B cell (primary cell): Measurements from ENCODE around the gene NFASC. TPM values are rescaled to one million over a fixed set of nuclear protein-coding genes. Genes with fewer than 3 reads are reported as not detected.

ENCODE experiments used
- ATAC-seq: fragments of 200-7000 bp; cut with Tn5 transposase; one replicate; pipeline ENCODE4 v1.10.0; 2021; ENCODE audit warnings: low read depth, mild to moderate bottlenecking, moderate number of reproducible peaks, moderate library complexity
- CTCF ChIA-PET: fragments of 350-600 bp; sonication (Branson Sonifier 250); formaldehyde crosslinking; loops from one replicate; lab custom pipeline; 2021; ENCODE audit warnings: antibody characterized with exemption, inconsistent platforms; lab: Charles Lee
- POLR2A ChIA-PET: fragments of 350-600 bp; sonication (Branson Sonifier 250); formaldehyde crosslinking; loops from one replicate; lab custom pipeline; 2021; ENCODE audit warnings: antibody characterized with exemption; lab: Charles Lee
- DNase-seq: peaks from one replicate; pipeline ENCODE4 v3.0.0; 2013
- H2AFZ ChIP-seq: 2 replicates; pipeline ENCODE4 v1.6.1; 2012; ENCODE audit warnings: mild to moderate bottlenecking, low read depth, low read length; ENCODE audit not compliant: insufficient read depth, poor library complexity, severe bottlenecking
- H3K27ac ChIP-seq, 2 donors: 1 replicate in 1 of 2; 2 replicates in 1 of 2; pipeline ENCODE4 v1.5.1; 2012 to 2013; ENCODE audit warnings: low read length in 2 of 2, mild to moderate bottlenecking in 2 of 2, moderate library complexity in 1 of 2
- H3K27me3 ChIP-seq, 4 experiments: fragments of 200-600 bp in 1 of 4; sonication (generic) in 1 of 4; replicated peaks in 1 of 4; 1 replicate in 2 of 4; 2 replicates in 2 of 4; pipeline versions ENCODE4 v1.6.1 to v1.7.0; 2013 to 2016; ENCODE audit warnings: low read length in 3 of 4, mild to moderate bottlenecking in 2 of 4, mixed read lengths in 1 of 4, moderate library complexity in 1 of 4; ENCODE audit not compliant: insufficient read depth in 4 of 4, control insufficient read depth in 3 of 4; ENCODE audit errors: control extremely low read depth in 1 of 4
- H3K36me3 ChIP-seq, 2 experiments: replicated peaks in 1 of 2; 1 replicate in 1 of 2; 2 replicates in 1 of 2; pipeline versions ENCODE4 v1.6.1 to v1.7.1; 2013; ENCODE audit warnings: low read length in 1 of 2; ENCODE audit not compliant: insufficient read depth in 2 of 2, control insufficient read depth in 1 of 2; ENCODE audit errors: control extremely low read depth in 1 of 2, extremely low read depth in 1 of 2
- H3K4me1 ChIP-seq, 2 donors: fragments of 200-600 bp in 1 of 2; sonication (generic) in 1 of 2; 1 replicate in 1 of 2; 2 replicates in 1 of 2; pipeline versions ENCODE4 v1.5.1 to v1.6.1; 2013 to 2017; ENCODE audit warnings: low read length in 2 of 2; ENCODE audit not compliant: control insufficient read depth in 2 of 2, insufficient read depth in 2 of 2
- H3K4me2 ChIP-seq: replicated peaks from 2 replicates; pipeline ENCODE3; 2012; ENCODE audit warnings: mild to moderate bottlenecking, low read depth, low read length; ENCODE audit not compliant: poor library complexity, severe bottlenecking
- H3K4me3 ChIP-seq, 5 experiments: fragments of 200-600 bp in 1 of 5; sonication (generic) in 1 of 5; 1 replicate in 3 of 5; 2 replicates in 2 of 5; pipeline versions ENCODE4 v1.5.1 to v1.7.0; 2011 to 2016; ENCODE audit warnings: low read length in 4 of 5, mild to moderate bottlenecking in 4 of 5, low read depth in 2 of 5, control low read depth in 1 of 5, moderate library complexity in 1 of 5; ENCODE audit not compliant: insufficient read depth in 1 of 5; ENCODE audit errors: control extremely low read depth in 1 of 5, extremely low read depth in 1 of 5
- H3K79me2 ChIP-seq: fragments of 200-600 bp; sonication (generic); one replicate; pipeline ENCODE4 v1.6.0; 2016; ENCODE audit warnings: low read length; ENCODE audit not compliant: control insufficient read depth, insufficient read depth
- H3K9ac ChIP-seq: fragments of 200-600 bp; sonication (generic); 2 replicates; pipeline ENCODE4 v1.6.1; 2017; ENCODE audit warnings: mild to moderate bottlenecking, low read length, moderate library complexity
- H3K9me3 ChIP-seq, 3 donors: one replicate each; pipeline versions ENCODE4 v1.6.1 to v1.7.1; 2013; ENCODE audit warnings: low read length in 2 of 3; ENCODE audit not compliant: control insufficient read depth in 2 of 3, insufficient read depth in 1 of 3; ENCODE audit errors: control extremely low read depth in 1 of 3
- H4K20me1 ChIP-seq: 2 replicates; pipeline ENCODE4 v1.6.0; 2012; ENCODE audit warnings: mild to moderate bottlenecking, low read length; ENCODE audit not compliant: insufficient read depth, control insufficient read depth, poor library complexity, severe bottlenecking
- H3K27ac Mint-ChIP-seq: one replicate; pipeline ENCODE4 v1.8.0; 2021; ENCODE audit warnings: mixed read lengths
- H3K27me3 Mint-ChIP-seq: one replicate; pipeline ENCODE4 v1.8.0; 2021; ENCODE audit warnings: mixed read lengths
- H3K4me1 Mint-ChIP-seq: one replicate; pipeline ENCODE4 v1.8.0; 2021; ENCODE audit warnings: mixed read lengths
- H3K4me3 Mint-ChIP-seq: one replicate; pipeline ENCODE4 v1.8.0; 2021; ENCODE audit warnings: mixed read lengths
- H3K9me3 Mint-ChIP-seq: one replicate; pipeline ENCODE4 v1.8.0; 2022; ENCODE audit warnings: mixed read lengths; ENCODE audit not compliant: insufficient read depth
- CTCF ChIP-seq: fragments of 200-600 bp; IDR thresholded peaks from one replicate; pipeline ENCODE4 v1.8.0; 2022; ENCODE audit warnings: antibody characterized with exemption, mild to moderate bottlenecking
- EZH2 ChIP-seq: IDR thresholded peaks from 2 replicates; pipeline ENCODE4 v1.6.1; 2012; ENCODE audit warnings: borderline replicate concordance, low read depth, mild to moderate bottlenecking, moderate library complexity, low read length; ENCODE audit not compliant: insufficient read depth, poor library complexity, severe bottlenecking
- WGBS: methylation state at CpG from one replicate; pipeline ENCODE4 v1.1.5; 2013; ENCODE audit warnings: missing lambda C conversion rate; ENCODE audit not compliant: insufficient coverage; 5-methylcytosine and 5-hydroxymethylcytosine counted together
- intact Hi-C: fragments of 100-400 bp; cut with micrococcal nuclease; formaldehyde crosslinking; loops from one replicate; pipeline ENCODE4 v1.10.0; 2022
- polyA plus RNA-seq: library from polyadenylated mRNA; depleted of rRNA; stranded (reverse); fragments of >200 nt; gene quantifications from 2 replicates; pipeline ENCODE4 v1.2.3, GENCODE V29; 2012
- total RNA-seq, 2 donors: library from RNA; stranded (reverse); fragments of 120-200 nt in 1 of 2; gene quantifications; 1 replicate in 1 of 2; 2 replicates in 1 of 2; pipeline versions ENCODE4 v1.2.3 to v1.2.4, GENCODE V29; 2013 to 2022

The NFASC gene
- total and polyA plus RNA-seq, 2 donors (not counting 1 experiment from before 2014, with no cell fraction given), result 0.06 to 0.39 TPM

GRCh38 chr1:204974327-204974726 lies 103.7 kb downstream of the NFASC start:
- peaks cover 14% of the 10 kb centered on the region for H3K4me1 Mint-ChIP-seq
- Histone ChIP-seq H3K4me1 (peaks cover 18 to 25% of the 10 kb centered on the region in 2 donors), H3K27ac (no peak overlapping the region), H3K4me2 (no peak overlapping the region), H3K36me3 (no peaks in the 10 kb centered on the region), H3K9me3 (peaks cover 0 to 3% (median 0%) of the 10 kb centered on the region in 3 donors), H3K4me3 (no peak overlapping the region), H3K79me2 (no peaks in the 10 kb centered on the region), H3K27me3 (peaks cover 0 to 16% (median 7%) of the 10 kb centered on the region in 4 experiments), H4K20me1 (no peaks in the 10 kb centered on the region), H3K9ac (no peak overlapping the region), H2AFZ (no peak overlapping the region)
- DNase-seq (no peak), ATAC-seq (no peak)
- TF ChIP-seq EZH2 (no peak), CTCF (no peak)
- ChIA-PET POLR2A (no interaction called here), CTCF (interaction anchor here (1.0 to 9.2 kb wide), 7 partner anchors 12 to 550 kb away, joined by 3 to 110 read pairs (median 7); no protein-coding TSS in a partner anchor)
- H3K4me3 Mint-ChIP-seq, result no peak overlapping the region
- H3K9me3 Mint-ChIP-seq, result no peaks in the 10 kb centered on the region
- peaks cover 15% of the 10 kb centered on the region for H3K27me3 Mint-ChIP-seq
- no peak overlapping the region for H3K27ac Mint-ChIP-seq
- intact Hi-C loops, result no loop called here
- WGBS, result 67% methylated on average over 2 of the region's 2 CpGs

- Histone ChIP-seq H3K27ac (no peak overlapping the region), H3K9ac (no peak overlapping the region), H3K4me1 (peaks cover 18 to 25% of the 10 kb centered on the region in 2 donors), H3K9me3 (peaks cover 0 to 3% (median 0%) of the 10 kb centered on the region in 3 donors), H3K36me3 (no peaks in the 10 kb centered on the region), H2AFZ (no peak overlapping the region), H3K4me2 (no peak overlapping the region), H3K27me3 (peaks cover 0 to 16% (median 7%) of the 10 kb centered on the region in 4 experiments), H3K4me3 (no peak overlapping the region), H4K20me1 (no peaks in the 10 kb centered on the region), H3K79me2 (no peaks in the 10 kb centered on the region)
- intact Hi-C loops, result no loop called here
- ATAC-seq, result no peak
- WGBS, result 77% methylated on average over 9 of the region's 12 CpGs
- Mint-ChIP-seq H3K4me1 (peaks cover 14% of the 10 kb centered on the region), H3K27ac (no peak overlapping the region), H3K9me3 (no peaks in the 10 kb centered on the region), H3K27me3 (peaks cover 17% of the 10 kb centered on the region), H3K4me3 (no peak overlapping the region)
- TF ChIP-seq EZH2 (no peak), CTCF (no peak)
- ChIA-PET POLR2A (no interaction called here), CTCF (interaction anchor here (0.6 to 9.2 kb wide), 12 partner anchors 11 to 549 kb away, joined by 3 to 110 read pairs (median 5); no protein-coding TSS in a partner anchor)
- DNase-seq, result no peak
Observed at GRCh38 chr1:204975021-204975420, 104.4 kb downstream of the NFASC start.
